Measurements from ENCODE around the gene INTS7.

DNA sequence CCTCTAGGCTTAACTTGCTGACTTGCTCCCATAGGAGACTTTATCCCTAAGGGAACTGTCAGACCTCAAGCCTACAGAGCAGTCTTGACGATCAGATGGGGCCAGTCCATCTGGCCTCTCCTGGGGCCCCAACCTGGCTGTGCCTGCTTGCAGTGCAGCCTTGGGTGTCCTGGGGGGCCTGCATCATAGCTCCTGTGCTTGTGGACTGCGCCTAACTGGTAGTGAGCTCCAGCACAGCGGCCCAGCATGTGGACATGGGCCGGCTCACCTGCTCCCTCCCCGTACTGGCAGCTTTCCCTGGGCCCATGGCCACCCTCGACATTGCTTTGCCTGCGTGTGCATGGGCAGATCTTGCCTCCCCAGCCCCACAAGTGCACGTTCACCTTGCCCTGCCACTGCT, 76.1 kb downstream of the INTS7 start:
- TF ChIP-seq, protein P1, sequence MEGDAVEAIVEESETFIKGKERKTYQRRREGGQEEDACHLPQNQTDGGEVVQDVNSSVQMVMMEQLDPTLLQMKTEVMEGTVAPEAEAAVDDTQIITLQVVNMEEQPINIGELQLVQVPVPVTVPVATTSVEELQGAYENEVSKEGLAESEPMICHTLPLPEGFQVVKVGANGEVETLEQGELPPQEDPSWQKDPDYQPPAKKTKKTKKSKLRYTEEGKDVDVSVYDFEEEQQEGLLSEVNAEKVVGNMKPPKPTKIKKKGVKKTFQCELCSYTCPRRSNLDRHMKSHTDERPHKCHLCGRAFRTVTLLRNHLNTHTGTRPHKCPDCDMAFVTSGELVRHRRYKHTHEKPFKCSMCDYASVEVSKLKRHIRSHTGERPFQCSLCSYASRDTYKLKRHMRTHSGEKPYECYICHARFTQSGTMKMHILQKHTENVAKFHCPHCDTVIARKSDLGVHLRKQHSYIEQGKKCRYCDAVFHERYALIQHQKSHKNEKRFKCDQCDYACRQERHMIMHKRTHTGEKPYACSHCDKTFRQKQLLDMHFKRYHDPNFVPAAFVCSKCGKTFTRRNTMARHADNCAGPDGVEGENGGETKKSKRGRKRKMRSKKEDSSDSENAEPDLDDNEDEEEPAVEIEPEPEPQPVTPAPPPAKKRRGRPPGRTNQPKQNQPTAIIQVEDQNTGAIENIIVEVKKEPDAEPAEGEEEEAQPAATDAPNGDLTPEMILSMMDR (IDR thresholded peaks at IDR 0.05 in 8 of 11, conservative IDR thresholded peaks at IDR 0.05 in 3 of 11) = no peak
- no peak for TF ChIP-seq POLR2A (IDR thresholded peaks at IDR 0.05)
- TF ChIP-seq POLR2AphosphoS5 (IDR thresholded peaks at IDR 0.05) = peak in 1 of 3 donors; percentile 10
